Vagina (tissue), 2 donors: ENCODE results near the gene CEMIP.

Source experiments
- POLR2A ChIP-seq, 2 donors: fragments of 450-650 bp; IDR thresholded peaks; one replicate each; pipeline ENCODE4 v1.6.1; 2017; ENCODE audit warnings: antibody characterized with exemption in 2 of 2, mild to moderate bottlenecking in 2 of 2, moderate library complexity in 2 of 2
- TF ChIP-seq, protein P1 (sequence below), 3 experiments: fragments of 450-650 bp in 2 of 3; fragments of 200-600 bp in 1 of 3; sonication (generic) in 1 of 3; IDR thresholded peaks; one replicate each; pipeline ENCODE4 v1.5.1; 2017 to 2019; ENCODE audit warnings: antibody characterized with exemption in 3 of 3, mild to moderate bottlenecking in 2 of 3, moderate library complexity in 2 of 3

DNA sequence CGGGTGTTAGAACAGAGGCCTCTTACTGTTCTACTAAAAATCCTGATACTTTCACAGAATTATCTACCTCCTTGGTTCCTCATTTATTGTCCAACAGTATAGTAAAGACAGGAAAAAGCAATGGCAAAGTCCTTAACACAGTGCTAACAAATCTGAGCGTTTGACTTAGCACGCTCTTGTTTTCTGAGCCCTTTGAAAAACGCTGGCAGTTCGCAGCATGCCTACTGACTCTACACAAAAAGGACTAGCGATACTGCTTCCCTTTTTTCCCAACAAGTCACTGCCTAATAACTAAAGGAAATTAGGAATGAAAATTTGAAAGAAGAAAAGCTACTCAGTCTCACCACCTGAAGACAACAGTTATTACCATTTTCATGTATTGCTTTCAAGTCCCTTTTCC is 34.8 kb upstream of the CEMIP start:
- TF ChIP-seq, protein P1, sequence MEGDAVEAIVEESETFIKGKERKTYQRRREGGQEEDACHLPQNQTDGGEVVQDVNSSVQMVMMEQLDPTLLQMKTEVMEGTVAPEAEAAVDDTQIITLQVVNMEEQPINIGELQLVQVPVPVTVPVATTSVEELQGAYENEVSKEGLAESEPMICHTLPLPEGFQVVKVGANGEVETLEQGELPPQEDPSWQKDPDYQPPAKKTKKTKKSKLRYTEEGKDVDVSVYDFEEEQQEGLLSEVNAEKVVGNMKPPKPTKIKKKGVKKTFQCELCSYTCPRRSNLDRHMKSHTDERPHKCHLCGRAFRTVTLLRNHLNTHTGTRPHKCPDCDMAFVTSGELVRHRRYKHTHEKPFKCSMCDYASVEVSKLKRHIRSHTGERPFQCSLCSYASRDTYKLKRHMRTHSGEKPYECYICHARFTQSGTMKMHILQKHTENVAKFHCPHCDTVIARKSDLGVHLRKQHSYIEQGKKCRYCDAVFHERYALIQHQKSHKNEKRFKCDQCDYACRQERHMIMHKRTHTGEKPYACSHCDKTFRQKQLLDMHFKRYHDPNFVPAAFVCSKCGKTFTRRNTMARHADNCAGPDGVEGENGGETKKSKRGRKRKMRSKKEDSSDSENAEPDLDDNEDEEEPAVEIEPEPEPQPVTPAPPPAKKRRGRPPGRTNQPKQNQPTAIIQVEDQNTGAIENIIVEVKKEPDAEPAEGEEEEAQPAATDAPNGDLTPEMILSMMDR (IDR thresholded peaks at IDR 0.05) = no peak
- no peak for TF ChIP-seq POLR2A (IDR thresholded peaks at IDR 0.05)
